Measurements from ENCODE around the gene DNAAF1.

Gene DNAAF1

DNA sequence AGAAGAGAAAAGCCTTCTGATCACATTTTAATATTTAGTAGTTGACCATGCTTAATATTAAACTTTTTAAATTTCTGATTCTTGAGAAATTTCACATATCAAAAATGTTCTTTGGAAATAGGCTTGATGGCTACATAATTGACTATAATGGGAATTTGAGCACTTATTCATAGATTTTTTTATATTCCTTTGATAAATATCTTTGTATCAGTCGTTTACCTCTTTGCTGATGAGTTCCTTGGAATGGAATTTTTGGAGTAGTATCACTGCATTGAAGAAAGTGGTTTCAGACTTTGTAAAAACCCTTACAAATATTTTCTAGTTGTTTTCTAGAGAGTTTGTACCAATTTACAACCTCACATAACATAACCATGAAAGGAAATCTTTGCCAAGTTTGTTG lies 14.7 kb downstream of the DNAAF1 start:
- DNase-seq (ENCODE audit: low read depth, low spot score), result no peak

DNA sequence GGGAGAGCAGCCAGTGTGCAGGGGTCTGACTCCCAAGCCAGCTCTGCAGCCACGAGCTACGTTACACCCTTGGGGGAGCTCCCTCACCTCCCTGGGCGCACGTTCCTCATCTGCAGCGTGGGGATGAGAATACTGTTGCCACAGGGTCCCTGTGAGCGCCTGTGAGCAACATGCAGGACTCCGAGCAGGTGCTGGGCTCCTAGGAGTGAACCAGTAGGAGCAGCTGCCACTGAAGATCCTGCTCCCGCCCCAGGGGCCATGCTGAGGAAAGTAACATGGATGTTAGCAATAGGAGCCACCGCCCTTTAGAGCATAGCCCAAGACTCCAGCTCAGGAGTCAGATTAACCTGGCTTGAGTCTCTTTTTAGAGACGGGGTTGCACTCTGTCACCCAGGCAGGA lies 15.9 kb downstream of the DNAAF1 start:
- no peak for DNase-seq (ENCODE audit: low read depth, low spot score)

DNA sequence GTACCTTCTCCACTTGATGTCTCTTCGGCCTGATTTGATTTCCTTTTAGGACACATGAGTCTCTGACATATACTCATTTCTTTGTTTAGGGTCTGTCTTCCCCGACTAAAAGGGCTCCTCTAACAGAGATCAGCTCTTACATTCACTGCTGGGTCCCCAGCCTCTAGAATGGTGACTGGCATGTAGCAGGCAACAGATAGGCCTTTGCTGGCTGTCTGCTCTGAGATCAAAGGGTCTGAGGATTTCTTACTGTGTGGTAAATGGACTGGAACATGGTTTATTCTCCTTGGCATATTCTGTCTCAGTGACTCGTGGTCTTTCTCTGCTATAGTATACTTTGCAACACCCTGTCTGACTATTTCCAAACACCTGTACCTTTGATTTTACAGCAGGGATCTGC lies 16.7 kb downstream of the DNAAF1 start:
- DNase-seq (ENCODE audit: low read depth, low spot score), result no peak

DNA sequence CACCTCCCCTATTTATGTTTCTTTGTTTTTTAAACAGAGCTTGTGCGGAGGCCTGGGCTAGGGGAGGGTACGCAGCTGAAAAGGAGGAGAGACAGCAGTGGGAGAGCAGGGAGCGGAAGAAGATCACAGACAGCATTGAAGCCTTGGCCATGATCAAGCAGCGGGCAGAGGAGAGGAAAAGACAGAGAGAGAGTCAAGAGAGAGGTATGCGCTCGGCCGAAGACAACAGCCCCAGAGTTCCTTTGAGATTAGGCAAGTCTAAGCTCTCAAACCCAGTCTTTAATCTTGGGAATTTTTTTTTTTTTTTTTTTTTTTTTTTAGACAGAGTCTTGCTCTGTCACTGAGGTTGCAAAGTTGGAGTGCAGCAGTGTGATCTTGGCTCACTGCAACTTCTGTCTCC lies 20.6 kb downstream of the DNAAF1 start:
- DNase-seq (ENCODE audit: low read depth, low spot score), result no peak

DNA sequence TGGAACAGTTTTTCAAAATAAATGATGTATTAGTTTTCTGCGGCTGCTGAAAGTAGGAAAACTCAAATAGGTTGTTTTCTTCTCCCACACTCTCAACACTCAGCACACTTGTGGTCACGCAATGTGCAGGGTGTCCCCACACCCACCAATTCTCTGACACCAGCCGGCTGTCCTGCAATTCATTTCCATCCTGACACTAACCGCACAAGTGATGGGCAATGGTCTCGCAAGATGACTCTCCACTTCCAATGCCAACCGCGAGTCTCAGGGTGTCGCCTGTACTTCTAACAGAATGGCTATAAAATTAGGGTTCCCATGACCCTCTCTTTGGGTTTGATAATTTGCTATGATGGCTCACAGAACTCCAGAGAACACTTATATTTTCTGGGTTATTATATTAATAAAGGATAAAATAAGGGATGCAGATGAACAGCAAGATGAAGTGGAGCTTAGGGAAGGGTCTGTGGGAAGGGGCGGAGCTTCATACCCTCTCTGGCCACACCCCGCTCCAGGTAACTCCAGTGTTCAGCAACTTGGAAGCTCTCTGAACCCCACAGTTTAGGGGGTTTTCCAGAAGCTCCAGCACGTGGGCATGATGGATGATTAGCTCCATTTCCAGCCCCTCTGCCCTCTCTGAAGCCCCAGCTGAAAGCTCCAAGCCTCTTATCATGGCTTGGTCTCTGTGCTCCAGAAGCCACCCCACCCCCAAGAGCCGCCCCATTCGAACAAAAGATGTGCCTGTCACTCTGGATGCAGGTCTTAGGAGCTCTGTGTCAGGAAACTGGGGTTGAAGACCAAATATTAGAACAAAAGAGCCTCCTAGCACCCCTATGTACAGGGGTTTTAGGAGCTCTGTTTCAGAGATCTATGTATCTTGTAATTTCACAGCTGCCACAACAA lies 21.9 kb downstream of the DNAAF1 start:
- no peak for DNase-seq (ENCODE audit: low read depth, low spot score)

DNA sequence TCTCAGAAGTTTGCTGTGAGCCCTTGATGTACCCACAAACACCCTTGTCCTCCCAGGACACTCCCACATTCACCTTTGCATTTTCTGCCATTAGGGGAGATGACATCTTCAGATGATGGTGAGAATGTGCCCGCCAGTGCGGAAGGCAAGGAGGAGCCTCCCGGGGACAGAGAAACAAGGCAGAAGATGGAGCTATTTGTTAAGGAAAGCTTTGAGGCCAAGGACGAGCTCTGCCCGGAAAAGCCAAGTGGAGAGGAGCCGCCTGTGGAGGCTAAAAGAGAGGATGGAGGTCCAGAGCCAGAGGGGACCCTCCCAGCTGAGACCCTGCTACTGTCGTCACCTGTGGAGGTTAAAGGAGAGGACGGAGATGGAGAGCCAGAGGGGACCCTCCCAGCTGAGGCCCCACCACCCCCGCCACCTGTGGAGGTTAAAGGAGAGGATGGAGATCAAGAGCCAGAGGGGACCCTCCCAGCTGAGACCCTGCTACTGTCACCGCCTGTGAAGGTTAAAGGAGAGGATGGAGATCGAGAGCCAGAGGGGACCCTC lies 24.7 kb downstream of the DNAAF1 start:
- no peak for DNase-seq (ENCODE audit: low read depth, low spot score)

DNA sequence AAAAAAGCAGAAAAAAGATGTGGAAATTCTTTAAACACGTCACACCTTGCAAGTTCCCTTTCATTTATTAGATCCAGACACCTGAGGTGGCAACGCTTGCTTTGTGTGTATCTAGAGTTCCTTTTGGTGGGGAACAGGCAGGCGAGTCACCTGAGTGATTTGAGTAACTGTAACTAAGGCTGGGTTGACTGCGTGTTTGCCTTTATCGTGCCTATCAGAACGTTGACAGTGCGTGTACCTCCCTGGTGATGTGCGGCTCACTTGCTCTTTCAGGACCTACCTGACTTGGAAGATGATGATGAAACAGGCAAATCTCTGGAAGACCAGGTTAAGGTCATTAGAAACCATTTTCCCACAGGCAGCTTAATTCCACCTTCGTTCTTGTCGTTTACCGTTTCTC lies 29.3 kb downstream of the DNAAF1 start:
- DNase-seq (ENCODE audit: low read depth, low spot score), result no peak

DNA sequence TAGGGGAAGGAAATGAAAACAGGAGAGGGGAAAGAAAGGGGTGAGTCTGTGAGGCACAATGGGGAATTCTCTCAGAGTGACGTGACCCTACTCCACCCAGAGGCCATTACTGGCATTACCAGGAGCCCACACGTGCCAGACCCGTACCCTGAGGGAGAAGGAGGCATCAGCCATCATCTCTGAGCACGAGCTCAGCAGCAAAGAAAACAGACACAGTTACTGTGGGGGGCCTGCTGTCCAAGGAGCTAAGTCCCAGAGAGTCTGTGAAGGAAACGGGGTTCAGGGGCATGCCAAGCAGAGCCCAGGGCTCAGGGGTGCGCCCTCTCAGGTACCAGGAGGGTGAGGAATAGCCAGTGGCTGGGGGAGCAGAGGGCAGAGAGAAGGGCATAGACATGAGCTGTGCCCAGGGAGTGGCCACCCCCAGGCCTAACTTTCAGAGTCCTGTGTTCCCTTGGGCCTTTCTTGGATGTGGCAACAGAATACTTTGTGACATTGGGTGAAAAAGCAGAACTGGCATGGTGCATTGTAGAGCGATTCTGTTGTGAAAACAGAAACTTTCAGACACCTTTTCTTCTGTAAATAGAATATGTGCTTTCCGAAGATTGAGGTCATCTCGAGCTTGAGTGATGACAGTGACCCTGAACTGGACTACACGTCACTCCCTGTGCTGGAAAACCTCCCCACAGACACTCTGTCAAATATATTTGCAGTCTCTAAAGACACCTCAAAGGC lies 30.4 kb downstream of the DNAAF1 start:
- DNase-seq (ENCODE audit: low read depth, low spot score), result peak; percentile 25

DNA sequence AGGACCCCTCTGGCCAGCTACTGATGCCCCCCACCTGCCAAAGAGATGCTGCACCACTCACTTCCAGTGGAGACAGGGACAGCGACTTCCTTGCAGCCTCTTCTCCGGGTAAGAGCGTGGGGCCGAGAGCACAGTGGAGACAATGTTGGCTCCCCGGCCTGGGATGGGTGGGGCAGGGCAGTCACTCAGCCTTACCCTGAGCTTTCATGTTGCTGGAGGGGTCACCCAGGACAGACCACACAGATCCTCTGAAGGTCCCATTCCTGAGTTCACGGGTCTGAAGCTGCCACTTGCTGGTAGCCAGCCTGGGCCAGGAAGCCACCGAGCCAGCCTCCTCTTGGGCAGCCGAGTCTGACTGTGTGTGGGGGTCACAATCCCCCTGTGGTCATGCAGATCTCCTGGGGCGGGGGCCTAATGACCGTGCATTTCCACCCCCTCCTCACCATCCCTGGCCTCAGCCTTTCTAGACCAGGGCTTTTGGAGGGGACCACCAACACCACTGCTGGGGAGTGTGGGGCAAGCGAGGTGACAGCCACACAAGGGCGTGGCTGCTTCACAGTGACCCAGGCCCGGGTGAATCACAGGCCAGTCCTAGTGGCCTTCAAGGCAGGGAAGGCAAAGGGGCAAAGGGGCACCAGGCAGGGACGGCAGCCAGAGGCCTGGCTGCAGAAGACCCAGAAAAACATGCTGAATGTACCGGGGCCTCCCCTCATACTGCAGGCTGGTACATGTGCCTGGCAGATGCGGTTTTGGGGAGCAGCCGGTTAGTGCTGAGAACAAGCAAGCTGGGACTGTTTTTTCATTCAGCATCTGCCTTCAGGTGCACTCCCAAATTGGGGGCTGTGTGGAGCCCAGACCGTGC lies 31.3 kb downstream of the DNAAF1 start:
- DNase-seq (ENCODE audit: low read depth, low spot score), result no peak

DNA sequence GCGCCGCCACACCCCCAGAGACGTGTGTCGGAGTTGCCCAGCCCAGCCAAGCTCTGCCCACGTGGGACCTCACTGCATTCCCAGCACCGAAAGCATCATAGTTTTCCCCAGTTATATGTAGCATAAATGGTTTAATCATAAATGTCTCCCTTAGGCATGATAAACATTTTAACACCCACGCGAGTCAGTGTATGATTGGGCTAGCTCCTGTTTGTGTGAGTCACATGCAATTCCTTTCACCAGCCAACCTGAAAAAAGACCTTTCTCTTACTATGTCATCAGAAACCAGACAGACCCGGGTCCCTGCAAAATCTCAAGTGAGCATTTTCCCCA lies 32.6 kb downstream of the DNAAF1 start:
- DNase-seq (ENCODE audit: low read depth, low spot score), result no peak

DNA sequence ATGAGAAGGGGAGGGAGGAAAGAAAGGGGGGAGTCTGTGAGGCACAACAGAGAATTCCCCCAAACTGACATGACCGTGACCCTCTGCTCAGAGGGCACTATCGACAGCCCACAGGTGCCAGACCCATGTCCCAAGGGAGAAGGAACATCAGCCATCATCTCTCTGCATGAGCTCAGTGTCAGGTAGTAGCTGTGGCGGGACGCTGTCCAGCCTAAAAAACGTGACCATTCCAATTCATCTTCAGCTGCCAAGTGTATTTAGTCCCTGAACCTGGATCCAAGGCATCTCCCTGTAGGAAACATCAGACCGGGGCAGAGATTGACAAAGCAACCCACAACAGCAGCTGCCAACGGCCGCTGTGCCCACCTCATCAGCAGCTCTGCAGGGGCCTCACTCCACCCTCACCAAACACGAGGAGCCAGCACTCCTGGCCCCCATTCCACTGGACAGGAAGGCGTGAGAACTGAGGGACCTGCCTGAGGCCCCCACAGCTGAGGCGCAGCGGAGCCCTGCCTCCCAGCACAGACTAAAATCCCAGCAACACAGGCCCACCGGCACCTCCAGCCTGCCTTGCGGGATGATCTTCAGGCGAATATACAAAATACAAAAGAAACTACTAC lies 33.1 kb downstream of the DNAAF1 start:
- DNase-seq (ENCODE audit: low read depth, low spot score), result no peak

DNA sequence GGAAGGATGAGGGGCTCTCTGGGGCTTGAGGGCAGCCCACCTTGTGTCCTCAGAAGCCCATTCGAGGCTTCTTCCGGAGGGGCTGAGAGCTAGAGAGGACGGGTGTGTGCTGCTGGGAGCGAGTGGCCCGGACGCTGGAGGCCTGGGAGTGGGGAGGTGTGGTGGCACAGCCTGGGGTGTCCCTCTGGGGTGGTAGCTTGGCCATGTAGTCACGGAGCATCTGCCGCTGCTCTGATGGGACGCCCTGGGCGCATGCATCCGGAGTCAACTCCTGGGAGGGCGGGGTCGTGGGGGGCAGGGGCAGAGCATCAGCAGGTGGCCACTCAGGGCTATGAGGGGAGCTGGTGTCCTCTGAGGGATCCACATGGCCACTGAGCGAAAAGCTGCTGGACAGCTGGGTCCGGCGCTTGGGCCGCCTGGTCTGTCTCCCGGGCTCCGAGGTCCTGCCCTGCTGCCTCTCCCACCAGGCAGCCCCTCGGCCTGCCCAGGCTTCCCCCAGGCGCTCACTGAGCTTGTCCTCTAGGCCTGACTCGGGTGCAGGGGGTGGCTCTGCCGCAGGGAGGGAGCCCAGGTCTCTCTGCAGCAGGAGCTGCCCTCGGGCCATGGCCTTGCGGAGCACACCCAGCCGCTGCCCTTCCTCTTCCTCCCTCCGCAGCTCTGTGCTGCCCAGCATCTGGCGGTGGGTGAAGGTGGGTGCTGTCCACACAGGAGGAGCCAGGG lies 33.9 kb downstream of the DNAAF1 start:
- DNase-seq (ENCODE audit: low read depth, low spot score), result no peak

DNA sequence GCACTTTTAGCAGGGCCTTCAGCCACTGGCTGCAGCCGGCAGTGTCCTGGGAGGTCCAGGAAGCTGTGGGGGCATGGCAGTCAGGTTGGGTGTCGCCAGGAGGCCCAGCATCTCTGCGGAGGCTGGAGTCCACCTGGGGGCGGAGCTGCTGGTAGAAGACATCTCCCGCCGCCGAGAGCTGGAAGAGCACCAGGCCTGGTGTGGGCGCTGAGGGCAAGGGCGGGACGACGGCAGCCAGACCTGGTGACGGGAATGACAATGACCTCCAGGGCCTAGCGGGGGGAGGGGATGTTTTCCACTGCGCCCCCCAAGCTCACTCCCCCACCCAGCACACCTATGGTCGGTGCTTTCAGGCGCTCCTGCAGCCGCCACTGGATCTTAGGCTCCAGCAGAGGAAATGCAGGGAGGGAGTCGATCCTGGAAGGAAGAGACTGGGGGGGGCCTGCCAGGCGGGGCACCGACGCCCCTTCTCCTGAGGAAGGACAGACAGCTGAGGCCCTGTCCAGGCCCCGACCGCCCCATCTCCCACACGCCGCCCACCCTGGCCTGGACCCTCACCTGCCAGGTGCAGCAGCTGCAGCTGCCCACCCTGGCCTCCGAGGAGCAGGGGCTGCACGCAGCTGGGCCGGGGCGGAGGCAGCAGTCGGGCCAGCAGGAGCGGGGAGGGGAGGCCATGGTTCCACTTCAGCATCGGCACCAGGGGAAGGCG lies 34.7 kb downstream of the DNAAF1 start:
- no peak for DNase-seq (ENCODE audit: low read depth, low spot score)

DNA sequence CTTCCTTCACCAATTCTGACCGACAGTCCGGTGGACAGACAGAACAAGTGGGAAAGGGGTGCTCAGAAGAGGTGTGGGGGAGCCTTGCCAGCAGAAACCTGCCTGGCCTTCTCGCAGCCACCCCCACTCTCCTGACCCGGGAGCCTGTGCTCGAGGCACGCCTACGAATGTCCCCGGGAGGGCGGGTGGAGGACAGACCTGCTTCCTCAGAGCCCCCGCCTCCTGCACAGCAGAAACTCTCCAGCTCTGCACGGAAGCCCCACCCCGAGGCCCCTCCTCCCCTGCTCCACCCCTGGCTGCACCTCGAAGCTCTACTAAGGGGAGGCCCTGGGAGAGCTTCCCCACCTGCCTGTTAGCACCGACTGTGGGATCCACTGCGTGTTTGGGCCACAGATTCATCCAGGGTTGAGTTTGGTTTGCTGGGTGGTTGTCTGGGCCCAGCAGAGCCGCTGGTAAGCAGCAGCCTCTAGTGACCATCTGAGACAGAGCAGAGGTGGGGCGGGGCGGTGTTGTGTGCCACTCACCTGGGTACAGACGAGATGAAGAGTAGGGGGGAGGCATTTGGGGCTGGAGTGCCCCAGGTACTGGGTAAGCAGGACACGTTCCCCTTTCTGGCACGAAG lies 35.5 kb downstream of the DNAAF1 start:
- DNase-seq (ENCODE audit: low read depth, low spot score), result no peak

DNA sequence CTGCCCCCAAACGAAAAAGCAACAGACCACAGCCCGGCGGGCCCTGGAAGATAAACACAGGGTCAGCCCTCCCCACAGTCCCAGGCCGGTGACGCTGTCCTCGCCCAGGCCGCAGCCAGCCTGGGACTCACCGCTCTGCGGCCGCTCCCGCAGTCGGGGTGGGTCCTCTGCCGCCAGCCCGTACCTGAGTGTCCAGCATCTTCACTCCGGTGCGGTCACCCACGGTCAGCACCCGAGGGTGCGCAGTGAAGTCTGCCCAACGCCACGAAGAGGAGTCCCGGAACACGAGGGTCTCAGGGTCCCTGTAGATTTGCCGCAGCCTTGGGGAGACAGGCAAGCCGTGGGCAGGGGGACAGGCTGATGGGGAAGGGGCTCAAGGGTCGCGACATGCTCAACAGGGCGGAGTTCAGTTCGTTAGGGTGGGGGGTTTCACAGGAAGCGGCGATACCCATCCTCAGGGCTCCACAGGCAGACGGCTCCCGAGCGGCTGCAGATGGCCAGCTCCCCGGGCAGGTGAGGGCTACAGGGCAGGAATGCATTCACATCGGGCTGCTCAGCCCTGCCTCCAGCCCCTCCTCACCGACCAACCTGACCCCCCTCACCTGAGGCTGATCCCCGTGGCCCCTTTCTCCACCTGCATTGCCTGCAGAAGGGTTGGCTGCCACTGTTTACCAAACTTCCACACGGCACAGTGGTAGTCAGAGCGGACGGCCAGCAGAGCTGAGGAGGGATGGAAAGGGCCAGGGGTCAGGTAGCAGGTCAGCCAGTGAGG lies 36.2 kb downstream of the DNAAF1 start:
- DNase-seq (ENCODE audit: low read depth, low spot score), result no peak

DNA sequence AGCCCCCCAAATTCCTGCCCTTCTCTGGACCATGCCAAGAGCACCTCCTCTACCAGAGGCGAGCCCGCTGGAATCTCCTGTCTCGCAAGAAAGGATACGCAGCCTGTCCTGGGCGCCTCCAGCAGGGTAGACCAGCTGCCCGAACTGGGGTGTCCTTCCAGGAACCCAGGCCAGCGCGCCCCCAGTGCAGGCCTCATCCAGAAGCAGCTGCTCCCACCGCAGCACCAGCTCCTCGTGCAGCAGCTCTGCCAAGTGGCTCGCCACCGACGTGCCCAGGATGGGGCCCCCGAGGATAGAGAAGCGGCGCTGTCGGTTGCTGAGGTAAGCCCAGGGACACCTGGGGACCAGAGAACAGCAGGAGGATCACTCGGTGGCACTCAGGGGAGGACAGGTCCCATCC lies 37.0 kb downstream of the DNAAF1 start:
- DNase-seq (ENCODE audit: low read depth, low spot score), result no peak

DNA sequence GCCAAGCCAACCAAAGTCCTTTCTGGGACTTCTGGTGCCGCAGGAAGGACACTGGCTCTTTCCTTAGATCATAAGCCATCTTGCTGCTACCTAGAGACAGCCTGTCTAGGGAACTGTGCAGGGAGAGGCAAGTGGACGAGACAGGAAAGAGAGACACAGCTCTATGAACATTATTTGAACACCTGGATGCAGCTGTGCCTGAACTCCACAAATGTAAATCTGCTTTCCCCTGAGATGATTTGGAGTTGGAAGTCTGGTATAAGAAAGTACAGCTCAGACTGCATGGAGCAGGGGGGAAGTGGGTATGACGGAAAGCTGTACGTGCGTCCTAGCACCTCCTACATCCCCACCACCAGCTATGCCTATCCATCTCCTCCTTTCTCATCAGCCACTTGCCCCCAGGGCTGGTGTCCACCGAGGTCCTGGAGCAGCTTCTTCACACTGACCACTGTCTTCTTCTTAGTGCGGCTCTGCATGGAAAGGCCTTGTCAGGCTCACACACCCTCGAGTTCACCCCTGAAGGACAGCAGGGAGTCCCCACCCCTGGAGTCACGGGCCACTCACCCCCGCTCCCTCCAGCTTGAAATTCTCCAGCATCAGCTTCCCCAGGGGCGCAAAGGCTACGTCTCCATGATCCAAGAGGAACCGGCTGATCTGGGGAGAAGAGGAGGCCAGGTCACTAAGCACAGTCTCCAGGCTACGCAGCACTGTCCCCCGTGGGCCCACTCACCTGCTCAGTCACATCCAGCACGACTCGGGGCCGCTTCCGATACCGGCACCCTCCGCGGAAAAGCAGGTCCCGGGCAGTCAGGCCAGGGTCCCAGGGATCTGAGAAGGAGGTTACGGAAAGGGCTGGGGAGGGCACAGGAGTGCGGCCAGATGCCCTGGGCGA lies 37.8 kb downstream of the DNAAF1 start:
- no peak for DNase-seq (ENCODE audit: low read depth, low spot score)

DNA sequence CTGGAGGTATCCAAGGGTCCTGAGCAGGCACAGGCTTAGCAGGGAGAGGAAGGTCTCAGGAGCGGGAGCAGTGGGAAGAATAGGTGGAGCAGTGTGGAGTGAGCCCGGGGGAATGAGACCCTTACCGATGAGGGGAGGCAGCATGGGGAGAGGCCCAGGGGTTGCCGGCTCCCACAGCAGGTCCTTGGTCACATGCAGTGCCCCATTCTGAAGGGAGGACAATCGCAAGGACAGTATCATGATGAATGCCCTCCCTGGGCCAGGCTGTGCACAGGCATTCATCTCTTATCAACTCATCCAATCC lies 38.4 kb downstream of the DNAAF1 start:
- DNase-seq (ENCODE audit: low read depth, low spot score), result no peak

Data from activated CD4-positive, CD25-positive, alpha-beta regulatory T cell treated with anti-CD3 and anti-CD28 coated beads, Interleukin-2, amount 50 U/mL, for 16 hours (primary cell).